Stimulated activated CD8-positive, alpha-beta memory T cell treated with anti-CD3 and anti-CD28 coated beads, Interleukin-7, amount 100 ng/mL, for 4 hours (primary cell): ENCODE results near the gene SPTA1.

Experiments used
- DNase-seq, 2 donors: peaks; one replicate each; pipeline ENCODE4 v3.0.0-alpha.2; 2020; ENCODE audit warnings: low read depth in 2 of 2

SPTA1 gene

GRCh38 chr1:158572226-158572625, 114.3 kb downstream of the SPTA1 start:
- no peak for DNase-seq

- DNase-seq: no peak
Measured at GRCh38 chr1:158570480-158570879, 116.0 kb downstream of the SPTA1 start, which contains the start of gene OR6P1. TSS of gene OR6P1 (minus strand) at chr1:158570580. CDS start at chr1:158563604, 6,976 bp downstream.

- DNase-seq: no peak
Measured at GRCh38 chr1:158564608-158565007, 121.9 kb downstream of the SPTA1 start.

- DNase-seq: no peak
Measured at GRCh38 chr1:158563853-158564252, 122.7 kb downstream of the SPTA1 start.
